ENCODE measurements around the gene TSPEAR.

The TSPEAR gene

GRCh38 chr21:44756423-44757185 lies 45.2 kb upstream of the TSPEAR start:
- H3K4me3 ChIP-seq (ENCODE audit: control insufficient read depth, low read depth, low read length): no peak overlapping the region
- DNase-seq (ENCODE audit: low read depth): no peak
- TF ChIP-seq, protein P1, sequence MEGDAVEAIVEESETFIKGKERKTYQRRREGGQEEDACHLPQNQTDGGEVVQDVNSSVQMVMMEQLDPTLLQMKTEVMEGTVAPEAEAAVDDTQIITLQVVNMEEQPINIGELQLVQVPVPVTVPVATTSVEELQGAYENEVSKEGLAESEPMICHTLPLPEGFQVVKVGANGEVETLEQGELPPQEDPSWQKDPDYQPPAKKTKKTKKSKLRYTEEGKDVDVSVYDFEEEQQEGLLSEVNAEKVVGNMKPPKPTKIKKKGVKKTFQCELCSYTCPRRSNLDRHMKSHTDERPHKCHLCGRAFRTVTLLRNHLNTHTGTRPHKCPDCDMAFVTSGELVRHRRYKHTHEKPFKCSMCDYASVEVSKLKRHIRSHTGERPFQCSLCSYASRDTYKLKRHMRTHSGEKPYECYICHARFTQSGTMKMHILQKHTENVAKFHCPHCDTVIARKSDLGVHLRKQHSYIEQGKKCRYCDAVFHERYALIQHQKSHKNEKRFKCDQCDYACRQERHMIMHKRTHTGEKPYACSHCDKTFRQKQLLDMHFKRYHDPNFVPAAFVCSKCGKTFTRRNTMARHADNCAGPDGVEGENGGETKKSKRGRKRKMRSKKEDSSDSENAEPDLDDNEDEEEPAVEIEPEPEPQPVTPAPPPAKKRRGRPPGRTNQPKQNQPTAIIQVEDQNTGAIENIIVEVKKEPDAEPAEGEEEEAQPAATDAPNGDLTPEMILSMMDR (IDR thresholded peaks at IDR 0.05; ENCODE audit: control insufficient read depth, insufficient read depth, low read depth, low read length, missing control alignments): no peak

- TF ChIP-seq, protein P1 (IDR thresholded peaks at IDR 0.05; ENCODE audit: control insufficient read depth, insufficient read depth, low read depth, low read length, missing control alignments): peak; percentile 23
- no peak for DNase-seq (ENCODE audit: low read depth)
Observed at GRCh38 chr21:44755227-44755626, 43.9 kb upstream of the TSPEAR start.

GRCh38 chr21:44753357-44753756 lies 42.0 kb upstream of the TSPEAR start:
- H3K4me3 ChIP-seq (ENCODE audit: control insufficient read depth, low read depth, low read length): no peak overlapping the region
- TF ChIP-seq, protein P1 (IDR thresholded peaks at IDR 0.05; ENCODE audit: control insufficient read depth, insufficient read depth, low read depth, low read length, missing control alignments): no peak
- DNase-seq (ENCODE audit: low read depth): no peak

More at GRCh38 chr21:44755227-44755626, 43.9 kb upstream of the TSPEAR start:
- H3K4me3 ChIP-seq (ENCODE audit: control insufficient read depth, low read depth, low read length): no peak overlapping the region

DNA sequence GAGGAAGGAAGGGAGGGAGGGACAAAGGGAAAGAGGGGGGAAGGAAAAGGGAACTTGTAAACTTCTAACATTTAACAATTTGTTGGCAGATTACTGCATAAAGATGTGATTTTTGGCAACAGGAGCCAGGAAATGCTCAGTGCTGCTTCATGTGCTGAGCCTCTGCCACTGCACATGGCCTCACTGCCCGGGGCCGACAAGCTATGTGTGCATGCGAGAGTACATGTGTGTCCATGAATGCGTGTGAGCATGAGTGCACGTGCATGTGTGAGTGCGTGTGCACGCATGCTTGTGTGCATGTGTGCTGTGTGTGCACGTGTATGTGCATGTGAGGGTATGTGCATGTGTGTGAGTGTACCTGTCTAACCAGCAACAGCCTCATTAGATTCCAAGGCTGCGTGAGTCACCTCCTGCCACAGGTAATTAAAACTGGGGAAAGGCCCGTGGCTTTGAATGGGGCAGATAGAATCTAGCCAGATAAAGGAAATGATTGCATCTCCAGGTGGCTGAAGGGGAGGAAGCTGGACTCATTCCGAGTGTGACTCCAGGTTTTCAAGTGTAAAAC lies 41.4 kb upstream of the TSPEAR start:
- H3K4me3 ChIP-seq (ENCODE audit: control insufficient read depth, low read depth, low read length): no peak overlapping the region
- TF ChIP-seq, protein P1 (IDR thresholded peaks at IDR 0.05; ENCODE audit: control insufficient read depth, insufficient read depth, low read depth, low read length, missing control alignments): no peak
- DNase-seq (ENCODE audit: low read depth): no peak

DNA sequence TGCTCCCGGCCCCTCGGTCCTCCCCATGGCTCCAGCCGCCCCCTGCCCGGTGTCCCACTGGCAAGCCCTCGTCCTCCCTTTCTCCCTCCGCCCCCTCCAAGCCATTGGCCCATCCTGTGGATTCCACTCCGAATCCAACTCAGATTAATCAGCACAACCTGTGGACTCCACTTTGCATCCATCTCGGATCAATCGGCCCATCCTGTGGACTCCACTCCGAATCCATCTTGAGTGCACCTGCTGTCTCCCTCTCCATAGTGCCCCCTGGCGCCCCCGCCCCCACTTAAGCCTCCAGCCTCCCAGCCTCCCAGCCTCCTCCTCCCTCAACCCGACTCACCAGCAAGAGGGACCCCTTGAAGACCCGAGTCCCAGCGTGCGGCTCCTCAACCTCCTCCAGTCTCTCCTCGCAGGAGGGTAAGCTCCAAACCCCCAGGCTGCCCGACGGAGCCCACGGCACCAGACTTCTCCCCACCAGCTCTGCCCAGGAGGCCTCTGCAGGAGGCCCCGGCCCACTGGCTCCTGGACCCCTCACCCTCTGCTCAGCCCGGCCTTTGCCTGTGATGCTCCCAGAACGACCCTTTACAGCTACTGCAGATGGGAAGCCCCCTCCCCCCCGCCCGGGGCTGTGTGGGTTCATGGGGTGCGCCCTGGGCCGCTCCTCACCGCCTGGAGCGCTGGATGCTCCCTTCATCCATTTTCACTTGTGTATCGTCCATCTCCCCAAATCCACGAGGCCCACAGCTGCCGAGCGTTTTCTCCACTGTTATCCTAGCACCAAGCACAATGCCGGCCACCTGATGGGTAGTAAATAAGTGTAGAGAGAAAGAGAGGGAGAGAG lies 40.6 kb upstream of the TSPEAR start:
- TF ChIP-seq, protein P1 (IDR thresholded peaks at IDR 0.05; ENCODE audit: control insufficient read depth, insufficient read depth, low read depth, low read length, missing control alignments): no peak
- H3K4me3 ChIP-seq (ENCODE audit: control insufficient read depth, low read depth, low read length): no peak overlapping the region
- DNase-seq (ENCODE audit: low read depth): no peak

DNA sequence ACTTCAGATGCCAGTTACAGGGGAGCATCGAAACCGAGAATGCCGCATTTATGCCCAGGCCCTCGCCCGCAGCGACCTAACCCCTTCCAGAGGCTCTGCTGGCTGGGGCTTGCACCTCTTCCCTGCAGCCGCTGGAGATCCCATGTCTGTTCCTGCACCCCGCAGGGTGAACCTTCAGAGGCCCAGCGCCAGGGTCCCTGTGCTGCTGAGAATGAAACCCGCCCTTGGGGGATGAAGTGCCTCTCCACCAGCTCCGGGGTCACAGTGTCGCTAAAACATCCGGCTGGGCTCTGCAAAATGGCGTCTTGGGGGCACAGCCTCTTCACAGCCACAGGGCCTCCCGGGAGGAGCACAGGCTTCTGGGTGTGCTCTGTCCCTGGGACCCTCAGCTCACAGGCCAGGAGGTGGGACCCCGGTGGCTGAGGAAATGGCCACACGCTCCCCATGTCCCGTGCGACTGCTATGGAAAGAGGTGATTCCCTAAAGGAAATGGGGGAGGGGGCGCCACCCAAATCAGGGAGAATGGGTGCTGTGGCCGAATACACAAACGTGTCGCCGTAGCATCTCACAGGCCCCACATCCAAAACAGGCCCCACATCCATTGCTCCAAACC lies 39.9 kb upstream of the TSPEAR start:
- DNase-seq (ENCODE audit: low read depth): no peak
- H3K4me3 ChIP-seq (ENCODE audit: control insufficient read depth, low read depth, low read length): no peak overlapping the region
- TF ChIP-seq, protein P1 (IDR thresholded peaks at IDR 0.05; ENCODE audit: control insufficient read depth, insufficient read depth, low read depth, low read length, missing control alignments): no peak
